HG03575 (cell line): ENCODE measurements around the gene UGGT1.

Source experiments
- ATAC-seq: cut with Tn5 transposase; IDR thresholded peaks from one replicate; pipeline ENCODE4 v1.9.1; 2021; ENCODE audit not compliant: unreplicated experiment, insufficient number of reproducible peaks, low FRiP score; ENCODE audit errors: extremely low read depth

UGGT1 gene

GRCh38 chr2:128105072-128105471 lies 14.1 kb downstream of the UGGT1 start:
- ATAC-seq, result no peak

- ATAC-seq, result no peak
Observed at GRCh38 chr2:128108166-128108565, 17.2 kb downstream of the UGGT1 start.

GRCh38 chr2:128109243-128109642 lies 18.2 kb downstream of the UGGT1 start:
- no peak for ATAC-seq

GRCh38 chr2:128115921-128116623 lies 25.1 kb downstream of the UGGT1 start:
- no peak for ATAC-seq

GRCh38 chr2:128134573-128134972 lies 43.6 kb downstream of the UGGT1 start:
- no peak for ATAC-seq

- ATAC-seq, result no peak
Observed at GRCh38 chr2:128137094-128137616, 46.2 kb downstream of the UGGT1 start.

- ATAC-seq, result no peak
Observed at GRCh38 chr2:128139624-128140023, 48.6 kb downstream of the UGGT1 start.

GRCh38 chr2:128145651-128146050 lies 54.7 kb downstream of the UGGT1 start:
- ATAC-seq, result no peak

- no peak for ATAC-seq
Observed at GRCh38 chr2:128153786-128154185, 62.8 kb downstream of the UGGT1 start.

- ATAC-seq, result no peak
Observed at GRCh38 chr2:128154225-128154624, 63.2 kb downstream of the UGGT1 start.

- no peak for ATAC-seq
Observed at GRCh38 chr2:128155970-128156369, 65.0 kb downstream of the UGGT1 start.

GRCh38 chr2:128156812-128157211 lies 65.8 kb downstream of the UGGT1 start:
- no peak for ATAC-seq

- ATAC-seq, result no peak
Observed at GRCh38 chr2:128157644-128158043, 66.6 kb downstream of the UGGT1 start.

- ATAC-seq, result no peak
Observed at GRCh38 chr2:128158176-128158575, 67.2 kb downstream of the UGGT1 start.

GRCh38 chr2:128159437-128159836 lies 68.4 kb downstream of the UGGT1 start:
- no peak for ATAC-seq

- no peak for ATAC-seq
Observed at GRCh38 chr2:128160616-128161275, 69.7 kb downstream of the UGGT1 start.

- ATAC-seq, result no peak
Observed at GRCh38 chr2:128162266-128162665, 71.3 kb downstream of the UGGT1 start.

- no peak for ATAC-seq
Observed at GRCh38 chr2:128164311-128164710, 73.3 kb downstream of the UGGT1 start.

GRCh38 chr2:128166746-128167353 lies 75.8 kb downstream of the UGGT1 start:
- no peak for ATAC-seq

GRCh38 chr2:128169094-128169493 lies 78.1 kb downstream of the UGGT1 start:
- ATAC-seq, result no peak
